Activated CD4-positive, CD25-positive, alpha-beta regulatory T cell treated with anti-CD3 and anti-CD28 coated beads, Interleukin-2, amount 50 U/mL, for 24 hours (primary cell): ENCODE measurements around the gene SETD5.
A peak's percentile ranks its signal among the peaks of the same experiment; 100 is the strongest.
"Not testable (repeated sequence)": the region's sequence is repeated elsewhere in the genome, so short reads cannot be mapped to it uniquely, and the experiment has no call there.

Source experiments
- ATAC-seq, 2 donors: fragments of 150-1000 bp; cut with Tn5 transposase; one replicate each; pipeline ENCODE4 v1.10.0; 2021; ENCODE audit warnings: mild to moderate bottlenecking in 1 of 2, moderate library complexity in 1 of 2

The SETD5 gene

GRCh38 chr3:9473496-9474065, 76.2 kb downstream of the SETD5 start:
- no peak for ATAC-seq

- ATAC-seq = no peak
Observed at GRCh38 chr3:9474482-9474881, 77.1 kb downstream of the SETD5 start.

GRCh38 chr3:9476935-9477334, 79.5 kb downstream of the SETD5 start:
- no peak for ATAC-seq

- no peak for ATAC-seq
Observed at GRCh38 chr3:9480265-9480664, 82.8 kb downstream of the SETD5 start.

GRCh38 chr3:9485248-9485647, 87.8 kb downstream of the SETD5 start:
- ATAC-seq = no peak

GRCh38 chr3:9491506-9491905, 94.1 kb downstream of the SETD5 start:
- no peak for ATAC-seq

- not testable (repeated sequence) for ATAC-seq
Observed at GRCh38 chr3:9494036-9494435, 96.6 kb downstream of the SETD5 start.

GRCh38 chr3:9496893-9497292, 99.5 kb downstream of the SETD5 start:
- no peak for ATAC-seq

GRCh38 chr3:9497821-9498565, 100.6 kb downstream of the SETD5 start:
- ATAC-seq = no peak

- no peak for ATAC-seq
Observed at GRCh38 chr3:9498781-9499180, 101.4 kb downstream of the SETD5 start.

- no peak for ATAC-seq
Observed at GRCh38 chr3:9499455-9500107, 102.2 kb downstream of the SETD5 start.

- ATAC-seq = peak; percentile 50 to 65
Observed at GRCh38 chr3:9500108-9501050, 103.0 kb downstream of the SETD5 start.

GRCh38 chr3:9501226-9501625, 103.8 kb downstream of the SETD5 start:
- ATAC-seq = no peak

- ATAC-seq = peak; percentile 47 to 51
Observed at GRCh38 chr3:9503283-9503682, 105.9 kb downstream of the SETD5 start.

GRCh38 chr3:9507586-9508578, 110.5 kb downstream of the SETD5 start:
- no peak for ATAC-seq

- ATAC-seq = no peak
Observed at GRCh38 chr3:9508781-9509180, 111.4 kb downstream of the SETD5 start.

- no peak for ATAC-seq
Observed at GRCh38 chr3:9512456-9513045, 115.1 kb downstream of the SETD5 start.

- ATAC-seq = no peak
Observed at GRCh38 chr3:9514306-9514705, 116.9 kb downstream of the SETD5 start.

- ATAC-seq = no peak
Observed at GRCh38 chr3:9514956-9515355, 117.5 kb downstream of the SETD5 start.

GRCh38 chr3:9525078-9525477, 127.7 kb downstream of the SETD5 start:
- ATAC-seq = no peak
